ENCODE results near the gene TRIM15. TPM values are rescaled to one million over a fixed set of nuclear protein-coding genes. Genes with fewer than 3 reads are reported as not detected.
"Not testable (repeated sequence)": the region's sequence is repeated elsewhere in the genome, so short reads cannot be mapped to it uniquely, and the experiment has no call there.

The TRIM15 gene
- total and polyA plus RNA-seq, 10 donors: 0.13 to 0.29 TPM; not detected in 8

DNA sequence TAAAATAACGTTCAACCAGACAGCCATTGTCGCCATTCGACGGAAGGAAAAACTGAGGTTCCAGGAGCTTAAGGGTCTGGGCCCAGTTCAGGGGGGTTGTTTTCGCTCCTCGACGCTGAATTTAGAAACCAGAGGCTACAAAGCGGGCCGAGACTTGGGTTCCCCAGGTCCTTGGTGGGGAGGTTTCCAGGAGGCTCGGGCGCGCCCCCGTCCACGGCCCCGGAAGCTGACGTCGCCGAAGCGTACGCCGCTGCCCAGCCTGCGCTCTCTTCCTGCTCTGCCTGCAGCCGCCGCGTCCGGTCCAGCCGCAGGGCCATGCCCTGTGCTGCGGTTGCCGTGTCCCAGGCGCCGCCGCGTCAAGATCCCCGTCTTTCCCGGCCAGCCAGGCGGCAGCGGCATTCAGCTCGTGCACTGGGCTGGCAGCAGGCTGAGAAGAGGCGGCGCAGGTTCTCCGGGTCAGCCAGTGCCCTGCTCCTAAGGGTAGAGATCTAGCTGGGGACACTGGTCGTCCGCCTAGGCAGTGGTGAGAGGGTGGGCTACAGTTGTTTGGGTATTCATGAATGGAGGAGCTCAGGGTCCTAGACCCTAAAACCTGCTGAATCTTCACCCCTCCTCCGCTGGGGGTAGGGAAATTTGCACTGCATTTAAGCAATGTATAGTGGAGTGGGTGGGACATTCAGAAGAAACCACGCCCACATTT lies 50.8 kb downstream of the TRIM15 start:
- Histone ChIP-seq H3K36me3 (peaks cover 0 to 9% (median 0%) of the 10 kb centered on the region in 6 donors), H3K4me3 (peak overlapping the region; percentile 64 to 86 (median 82)), H3K27me3 (replicated peaks in 1 of 7) (no peaks in the 10 kb centered on the region), H3K9me3 (no peaks in the 10 kb centered on the region), H3K27ac (peak overlapping the region; percentile 97 to 100 (median 98)), H3K4me1 (peaks cover 21 to 56% (median 47%) of the 10 kb centered on the region in 6 donors)
- TF ChIP-seq POLR2AphosphoS5 (IDR thresholded peaks at IDR 0.05) (peak; percentile 98 to 99 (median 98)), POLR2A (IDR thresholded peaks at IDR 0.05) (peak in 1 of 3 donors; percentile 78), CTCF (IDR thresholded peaks at IDR 0.05 in 8 of 11, conservative IDR thresholded peaks at IDR 0.05 in 3 of 11) (peak in 1 of 11 experiments; percentile 37)
- peak; percentile 98 for DNase-seq
- WGBS, 5 donors: 0 to 1% (median 1%) methylated on average over 38 to 45 of the region's 45 CpGs
- intact Hi-C loops (cut with DNase I; ENCODE audit: low total_unique reads): no loop called here

DNA sequence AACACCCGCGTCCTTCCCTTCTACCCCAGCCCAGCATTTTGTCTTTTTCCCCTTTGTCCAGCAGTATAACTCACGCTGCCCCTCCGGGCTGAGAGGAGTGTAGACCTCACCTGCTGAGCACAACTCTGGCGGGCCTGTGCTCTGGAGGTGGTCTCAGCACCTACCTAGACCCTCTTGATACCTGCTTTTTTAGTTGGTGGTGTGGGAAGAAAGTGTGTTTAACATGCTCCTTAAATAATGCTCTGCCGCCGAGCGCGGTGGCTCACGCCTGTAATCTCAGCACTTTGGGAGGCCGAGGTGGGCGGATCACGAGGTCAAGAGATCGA lies 51.3 kb downstream of the TRIM15 start:
- peak; percentile 81 for DNase-seq
- Histone ChIP-seq H3K4me3 (peak overlapping the region; percentile 64 to 86 (median 82)), H3K9me3 (no peaks in the 10 kb centered on the region), H3K36me3 (peaks cover 0 to 9% (median 0%) of the 10 kb centered on the region in 6 donors), H3K4me1 (peaks cover 21 to 56% (median 47%) of the 10 kb centered on the region in 6 donors), H3K27ac (peak overlapping the region; percentile 97 to 100 (median 98)), H3K27me3 (replicated peaks in 1 of 7) (no peaks in the 10 kb centered on the region)
- no peak for TF ChIP-seq POLR2AphosphoS5 (IDR thresholded peaks at IDR 0.05)
- TF ChIP-seq CTCF (IDR thresholded peaks at IDR 0.05 in 8 of 11, conservative IDR thresholded peaks at IDR 0.05 in 3 of 11): no peak
- no peak for TF ChIP-seq POLR2A (IDR thresholded peaks at IDR 0.05)
- intact Hi-C loops (cut with DNase I; ENCODE audit: low total_unique reads): no loop called here
- WGBS, 5 donors: 66 to 73% (median 69%) methylated on average over 13 to 14 of the region's 14 CpGs

DNA sequence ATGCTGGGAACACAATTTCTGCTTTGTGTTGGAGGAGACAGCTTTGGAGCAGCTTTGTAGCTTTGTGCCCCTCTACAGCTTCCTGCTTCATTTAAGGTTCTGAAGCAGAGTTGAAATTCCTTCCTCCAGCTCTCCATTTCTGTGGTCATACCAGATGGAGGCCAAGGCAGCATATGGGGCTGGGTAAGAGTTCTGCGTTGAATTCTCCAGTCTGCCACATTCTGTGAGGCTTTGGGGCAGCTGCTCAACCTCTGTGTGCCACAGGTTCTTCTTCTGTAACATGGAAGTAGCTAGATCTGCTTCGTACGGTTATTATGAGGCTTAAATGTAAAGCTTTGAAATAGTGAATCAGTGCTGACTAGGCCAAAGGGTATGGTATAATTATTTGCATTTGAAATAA lies 52.8 kb downstream of the TRIM15 start:
- TF ChIP-seq CTCF (IDR thresholded peaks at IDR 0.05 in 8 of 11, conservative IDR thresholded peaks at IDR 0.05 in 3 of 11) (no peak), POLR2A (IDR thresholded peaks at IDR 0.05) (no peak), POLR2AphosphoS5 (IDR thresholded peaks at IDR 0.05) (no peak)
- no peaks in the 10 kb centered on the region for H3K9me3 ChIP-seq
- peaks cover 14 to 41% (median 33%) of the 10 kb centered on the region in 6 donors for H3K4me1 ChIP-seq
- WGBS, 5 donors: 61 to 80% (median 75%) methylated on average over 3 of the region's 3 CpGs
- H3K36me3 ChIP-seq: peaks cover 0 to 2% (median 0%) of the 10 kb centered on the region in 6 donors
- DNase-seq: no peak
- no peak overlapping the region for H3K27ac ChIP-seq
- no peak overlapping the region for H3K4me3 ChIP-seq
- no peaks in the 10 kb centered on the region for H3K27me3 ChIP-seq (replicated peaks in 1 of 7)
- intact Hi-C loops (cut with DNase I; ENCODE audit: low total_unique reads): loop anchor here (5.0 kb wide), 1 partner anchor 181 kb away; no protein-coding TSS in a partner anchor

DNA sequence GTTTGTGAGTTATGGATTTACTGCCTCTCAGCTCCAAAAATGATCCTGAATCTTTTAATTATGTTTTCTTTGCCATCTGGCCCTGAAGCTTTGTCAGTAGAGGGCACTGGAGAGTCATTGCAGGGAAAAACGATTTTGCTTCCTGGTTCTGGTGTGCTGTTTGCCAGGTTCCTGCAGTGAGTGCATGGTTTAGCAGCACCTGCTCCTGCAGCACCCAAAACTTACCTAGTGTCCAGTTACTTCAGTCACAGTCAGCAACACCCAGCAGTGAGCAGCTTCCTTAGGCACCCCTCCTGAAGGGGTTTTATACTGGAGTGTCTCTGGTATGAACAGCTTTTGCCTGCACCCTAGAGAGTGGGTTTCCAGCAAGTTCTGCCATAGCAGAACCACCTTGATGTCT lies 55.9 kb downstream of the TRIM15 start:
- Histone ChIP-seq H3K9me3 (peaks cover 0 to 22% (median 18%) of the 10 kb centered on the region in 8 donors), H3K4me3 (no peak overlapping the region), H3K4me1 (peaks cover 0 to 21% (median 15%) of the 10 kb centered on the region in 6 donors), H3K27ac (no peak overlapping the region), H3K36me3 (no peaks in the 10 kb centered on the region), H3K27me3 (replicated peaks in 1 of 7) (no peaks in the 10 kb centered on the region)
- 0% methylated on average over 1 of the region's 1 CpG for WGBS, 5 donors
- TF ChIP-seq POLR2A (IDR thresholded peaks at IDR 0.05) (no peak), CTCF (IDR thresholded peaks at IDR 0.05 in 8 of 11, conservative IDR thresholded peaks at IDR 0.05 in 3 of 11) (peak in 10 of 11 experiments; percentile 29 to 76 (median 68))
- intact Hi-C loops (cut with DNase I; ENCODE audit: low total_unique reads): loop anchor here (5.0 kb wide), 1 partner anchor 178 kb away; no protein-coding TSS in a partner anchor
- DNase-seq: no peak

DNA sequence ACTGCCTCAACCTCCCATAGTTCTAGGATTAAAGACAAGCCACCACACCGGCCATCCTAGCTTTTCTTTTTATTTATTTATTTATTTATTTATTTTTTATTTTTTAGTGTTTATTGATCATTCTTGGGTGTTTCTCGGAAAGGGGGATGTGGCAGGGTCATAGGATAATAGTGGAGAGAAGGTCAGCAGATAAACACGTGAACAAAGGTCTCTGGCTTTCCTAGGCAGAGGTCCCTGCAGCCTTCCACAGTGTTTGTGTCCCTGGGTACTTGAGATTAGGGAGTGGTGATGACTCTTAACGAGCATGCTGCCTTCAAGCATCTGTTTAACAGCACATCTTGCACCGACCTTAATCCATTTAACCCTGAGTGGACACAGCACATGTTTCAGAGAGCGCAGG lies 58.0 kb downstream of the TRIM15 start:
- intact Hi-C loops (cut with DNase I; ENCODE audit: low total_unique reads); H3K27ac ChIP-seq; H3K4me1 ChIP-seq; H3K4me3 ChIP-seq; DNase-seq; H3K27me3 ChIP-seq (replicated peaks in 1 of 7); H3K36me3 ChIP-seq: not testable (repeated sequence)
- WGBS, 5 donors: 80 to 91% (median 83%) methylated on average over 6 of the region's 6 CpGs
- H3K9me3 ChIP-seq: peaks cover 0 to 28% (median 23%) of the 10 kb centered on the region in 8 donors

DNA sequence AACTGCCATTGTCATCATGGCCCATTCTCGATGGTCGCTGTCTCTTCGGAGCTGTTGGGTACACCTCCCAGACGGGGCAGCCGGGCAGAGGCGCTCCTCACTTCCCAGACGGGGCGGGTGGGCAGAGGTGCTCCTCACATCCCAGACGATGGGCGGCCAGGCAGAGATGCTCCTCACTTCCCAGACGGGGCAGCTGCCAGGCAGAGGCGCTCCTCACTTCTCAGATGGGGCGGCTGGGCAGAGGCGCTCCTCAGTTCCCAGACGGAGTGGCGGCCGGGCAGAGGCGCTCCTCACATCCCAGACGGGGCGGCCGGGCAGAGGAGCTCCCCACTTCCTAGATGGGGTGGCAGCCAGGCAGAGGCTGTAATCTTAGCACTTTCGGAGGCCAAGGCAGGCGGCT lies 58.6 kb downstream of the TRIM15 start:
- H3K4me3 ChIP-seq; H3K4me1 ChIP-seq; H3K27me3 ChIP-seq (replicated peaks in 1 of 7); H3K27ac ChIP-seq; intact Hi-C loops (cut with DNase I; ENCODE audit: low total_unique reads); H3K36me3 ChIP-seq; DNase-seq: not testable (repeated sequence)
- H3K9me3 ChIP-seq: peaks cover 0 to 28% (median 23%) of the 10 kb centered on the region in 8 donors
- 89 to 98% (median 93%) methylated on average over 22 to 23 of the region's 23 CpGs for WGBS, 5 donors
